HAP-1 (cell line): ENCODE measurements around the gene ITLN1.
"Not testable (repeated sequence)": the region's sequence is repeated elsewhere in the genome, so short reads cannot be mapped to it uniquely, and the experiment has no call there.

ENCODE experiments used
- DNase-seq, 2 experiments: peaks; one replicate each; pipeline ENCODE4 v3.0.0-alpha.2; 2016 to 2020; ENCODE audit warnings: low spot score in 2 of 2
- H3K27me3 ChIP-seq: fragments of 250-450 bp; sonication (Bioruptor Pico); 2 replicates; pipeline ENCODE4 v1.5.1; 2020; ENCODE audit warnings: low read depth, mild to moderate bottlenecking, moderate library complexity
- H3K36me3 ChIP-seq: fragments of 250-450 bp; sonication (Bioruptor Pico); replicated peaks from 2 replicates; pipeline ENCODE4 v1.5.1; 2020; ENCODE audit warnings: mild to moderate bottlenecking
- H3K4me1 ChIP-seq: fragments of 250-450 bp; sonication (Bioruptor Pico); 2 replicates; pipeline ENCODE4 v1.5.1; 2020; ENCODE audit warnings: mild to moderate bottlenecking
- H3K4me3 ChIP-seq: fragments of 250-450 bp; sonication (Bioruptor Pico); 2 replicates; pipeline ENCODE4 v1.5.1; 2020; ENCODE audit warnings: mild to moderate bottlenecking, moderate library complexity
- H3K9me3 ChIP-seq: fragments of 250-450 bp; sonication (Bioruptor Pico); 2 replicates; pipeline ENCODE4 v1.5.1; 2020; ENCODE audit warnings: mild to moderate bottlenecking, moderate library complexity
- in situ Hi-C: fragments of 300-500 bp; cut with MboI; formaldehyde crosslinking; loops from 3 replicates; pipeline ENCODE4 v1.14.3; 2020; ENCODE audit warnings: low sequenced_read_pairs, inconsistent platforms, mixed read lengths

Gene ITLN1

DNA sequence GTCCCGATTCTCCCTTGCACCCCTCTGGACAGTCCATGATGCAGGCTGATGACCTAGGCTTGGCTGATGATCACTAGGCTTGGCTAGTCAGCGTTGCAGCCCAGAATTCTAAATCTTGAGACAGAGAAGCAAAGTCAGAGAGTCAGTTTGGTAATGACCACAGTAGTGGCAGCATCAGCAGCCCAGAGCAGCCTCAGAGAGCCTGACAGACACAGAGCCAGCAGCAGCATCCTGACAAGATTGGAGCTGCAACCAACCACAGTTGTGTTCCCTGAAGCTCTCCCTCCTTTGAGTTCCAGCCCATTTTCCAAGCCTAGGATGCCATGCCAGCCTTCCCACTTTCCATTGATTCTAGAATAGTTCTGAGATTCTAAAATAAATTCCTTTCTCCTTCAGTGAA is 16.8 kb upstream of the ITLN1 start:
- no peak overlapping the region for H3K4me3 ChIP-seq
- H3K4me1 ChIP-seq: no peaks in the 10 kb centered on the region
- no peaks in the 10 kb centered on the region for H3K36me3 ChIP-seq
- peaks cover 7% of the 10 kb centered on the region; the same call in 1 of the 2 replicates for H3K27me3 ChIP-seq
- in situ Hi-C loops: no loop called here
- DNase-seq: no peak
- H3K9me3 ChIP-seq: 0 out of 2 replicates have a peak, but pooled peaks cover 3% of the 10 kb centered on the region

DNA sequence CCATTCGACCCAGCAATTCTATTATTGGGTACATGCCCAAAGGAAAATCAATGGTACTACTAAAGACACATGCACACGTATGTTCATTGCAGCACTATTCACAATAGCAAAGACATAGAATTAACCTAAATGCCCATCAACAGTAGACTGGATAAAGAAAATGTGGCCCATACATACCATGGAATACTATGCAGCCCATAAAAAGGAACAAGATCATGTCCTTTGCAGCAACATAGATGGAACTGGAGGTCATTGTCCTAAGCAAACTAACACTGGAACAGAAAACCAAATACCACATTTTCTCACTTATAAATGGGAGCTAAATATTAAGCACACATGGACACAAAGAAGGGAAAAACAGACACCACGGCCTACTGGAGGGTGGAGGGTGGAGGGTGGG is 15.7 kb upstream of the ITLN1 start:
- H3K9me3 ChIP-seq, H3K27me3 ChIP-seq, DNase-seq, in situ Hi-C loops, H3K36me3 ChIP-seq, H3K4me3 ChIP-seq, H3K4me1 ChIP-seq: not testable (repeated sequence)

DNA sequence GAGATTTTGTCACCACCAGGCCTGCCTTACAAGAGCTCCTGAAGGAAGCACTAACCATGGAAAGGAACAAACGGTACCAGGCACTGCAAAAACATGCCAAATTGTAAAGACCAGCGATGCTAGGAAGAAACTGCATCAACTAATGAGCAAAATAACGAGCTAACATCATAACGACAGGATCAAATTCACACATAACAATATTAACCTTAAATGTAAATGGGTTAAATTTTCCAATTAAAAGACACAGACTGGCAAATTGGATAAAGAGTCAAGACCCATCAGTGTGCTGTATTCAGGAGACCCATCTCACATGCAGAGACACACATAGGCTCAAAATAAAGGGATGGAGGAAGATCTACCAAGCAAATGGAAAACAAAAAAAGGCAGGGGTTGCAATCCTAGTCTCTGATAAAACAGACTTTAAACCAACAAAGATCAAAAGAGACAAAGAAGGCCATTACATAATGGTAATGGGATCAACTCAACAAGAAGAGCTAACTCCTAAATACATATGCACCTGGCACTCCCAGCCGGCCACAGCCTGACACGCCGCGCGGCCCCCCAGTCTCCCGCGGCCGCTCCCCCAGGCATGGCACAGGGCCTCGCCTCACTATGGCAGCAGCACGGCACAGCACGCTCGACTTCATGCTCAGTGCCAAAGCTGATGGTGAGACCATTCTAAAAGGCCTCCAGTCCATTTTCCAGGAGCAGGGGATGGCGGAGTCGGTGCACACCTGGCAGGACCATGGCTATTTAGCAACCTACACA is 9.6 kb upstream of the ITLN1 start:
- H3K36me3 ChIP-seq, H3K4me3 ChIP-seq, DNase-seq, H3K27me3 ChIP-seq, H3K4me1 ChIP-seq, H3K9me3 ChIP-seq, in situ Hi-C loops: not testable (repeated sequence)

DNA sequence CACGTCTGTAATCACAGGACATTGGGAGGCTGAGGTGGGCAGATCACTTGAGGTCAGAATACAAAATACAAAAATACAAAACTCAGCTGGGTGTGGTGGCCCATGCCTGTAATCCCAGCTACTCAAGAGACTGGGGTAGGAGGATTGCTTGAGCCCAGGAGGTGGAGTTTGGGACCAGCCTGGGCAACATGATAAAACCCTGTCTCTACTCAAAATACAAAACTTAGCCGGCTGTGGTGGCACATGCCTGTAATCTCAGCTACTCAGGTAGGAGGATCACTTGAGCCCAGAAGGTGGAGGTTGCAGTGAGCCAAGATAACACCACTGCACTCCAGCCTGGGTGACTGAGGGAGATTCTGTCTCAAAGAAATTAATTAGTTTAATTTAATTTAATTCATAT is 6.5 kb upstream of the ITLN1 start:
- in situ Hi-C loops: no loop called here
- DNase-seq: no peak

DNA sequence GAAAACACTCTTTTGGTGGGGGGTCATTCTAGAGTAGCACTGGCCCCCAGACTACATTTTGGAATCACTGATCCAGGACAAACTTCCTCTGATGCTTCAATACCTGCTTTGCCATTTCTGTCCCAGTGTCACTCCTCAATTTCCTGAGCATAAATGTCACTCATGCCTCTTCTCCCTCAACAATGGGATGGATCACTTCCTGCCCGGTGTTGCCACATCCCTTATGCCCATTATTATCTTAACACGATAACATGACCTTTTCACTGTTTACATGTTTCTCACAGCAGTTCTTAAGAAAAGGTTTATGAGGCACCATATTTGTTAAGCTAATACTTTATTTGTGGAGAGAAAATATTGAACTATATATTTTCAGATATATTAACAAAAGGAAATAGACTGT is 3.9 kb upstream of the ITLN1 start:
- Histone ChIP-seq H3K4me3 (no peak overlapping the region), H3K4me1 (no peaks in the 10 kb centered on the region), H3K9me3 (no peaks in the 10 kb centered on the region), H3K36me3 (no peaks in the 10 kb centered on the region), H3K27me3 (no peaks in the 10 kb centered on the region)
- in situ Hi-C loops: no loop called here
- no peak for DNase-seq

More for the DNA sequence above, 6.5 kb upstream of the ITLN1 start:
- no peak overlapping the region for H3K4me3 ChIP-seq
- no peaks in the 10 kb centered on the region for H3K27me3 ChIP-seq
- H3K4me1 ChIP-seq: no peaks in the 10 kb centered on the region
- H3K9me3 ChIP-seq: no peaks in the 10 kb centered on the region
- H3K36me3 ChIP-seq: no peaks in the 10 kb centered on the region

DNA sequence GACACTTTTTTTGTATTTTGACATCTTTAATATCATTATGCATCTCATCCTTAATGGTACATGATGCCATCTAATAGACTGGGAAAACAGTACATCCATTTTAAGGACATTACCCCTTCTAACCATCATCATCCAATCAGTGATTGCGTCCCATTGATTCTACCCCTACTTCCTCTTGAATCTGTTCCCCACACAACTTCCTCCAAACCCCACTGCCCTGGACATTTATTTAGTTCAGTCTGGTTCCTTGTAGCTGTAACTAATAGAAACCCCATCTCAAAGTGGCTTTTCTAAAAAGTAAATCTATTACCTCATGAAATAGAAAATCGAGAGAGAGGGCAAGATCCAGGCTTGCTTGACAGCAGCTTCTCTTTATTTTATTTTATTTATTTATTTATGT is 2.1 kb upstream of the ITLN1 start:
- no peaks in the 10 kb centered on the region for H3K4me1 ChIP-seq
- no peaks in the 10 kb centered on the region for H3K27me3 ChIP-seq
- in situ Hi-C loops: no loop called here
- H3K4me3 ChIP-seq: no peak overlapping the region
- no peaks in the 10 kb centered on the region for H3K36me3 ChIP-seq
- H3K9me3 ChIP-seq: no peaks in the 10 kb centered on the region
- no peak for DNase-seq

DNA sequence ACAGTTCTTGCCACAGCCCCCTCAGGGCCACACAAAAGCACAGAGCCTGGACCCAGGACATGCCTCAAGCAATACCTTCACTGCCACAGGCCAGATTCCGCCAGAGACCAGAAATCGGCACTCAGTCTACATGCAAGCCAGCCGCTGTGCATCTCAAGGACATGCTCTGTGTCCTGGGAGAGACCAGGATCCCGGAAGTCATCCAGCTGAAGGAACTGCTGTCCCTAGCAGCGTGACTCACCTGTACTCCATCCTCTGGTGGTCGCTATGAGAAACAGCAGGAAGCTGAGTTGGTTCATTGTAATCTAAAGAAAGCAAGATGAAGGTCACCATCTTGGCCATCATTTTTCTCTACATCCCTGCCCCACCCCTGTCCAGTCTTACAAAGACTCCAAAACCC is 401 bp downstream of the ITLN1 start:
- in situ Hi-C loops: no loop called here
- Histone ChIP-seq H3K4me3 (no peak overlapping the region), H3K4me1 (no peaks in the 10 kb centered on the region), H3K36me3 (no peaks in the 10 kb centered on the region), H3K9me3 (no peaks in the 10 kb centered on the region), H3K27me3 (no peaks in the 10 kb centered on the region)
- DNase-seq: no peak

DNA sequence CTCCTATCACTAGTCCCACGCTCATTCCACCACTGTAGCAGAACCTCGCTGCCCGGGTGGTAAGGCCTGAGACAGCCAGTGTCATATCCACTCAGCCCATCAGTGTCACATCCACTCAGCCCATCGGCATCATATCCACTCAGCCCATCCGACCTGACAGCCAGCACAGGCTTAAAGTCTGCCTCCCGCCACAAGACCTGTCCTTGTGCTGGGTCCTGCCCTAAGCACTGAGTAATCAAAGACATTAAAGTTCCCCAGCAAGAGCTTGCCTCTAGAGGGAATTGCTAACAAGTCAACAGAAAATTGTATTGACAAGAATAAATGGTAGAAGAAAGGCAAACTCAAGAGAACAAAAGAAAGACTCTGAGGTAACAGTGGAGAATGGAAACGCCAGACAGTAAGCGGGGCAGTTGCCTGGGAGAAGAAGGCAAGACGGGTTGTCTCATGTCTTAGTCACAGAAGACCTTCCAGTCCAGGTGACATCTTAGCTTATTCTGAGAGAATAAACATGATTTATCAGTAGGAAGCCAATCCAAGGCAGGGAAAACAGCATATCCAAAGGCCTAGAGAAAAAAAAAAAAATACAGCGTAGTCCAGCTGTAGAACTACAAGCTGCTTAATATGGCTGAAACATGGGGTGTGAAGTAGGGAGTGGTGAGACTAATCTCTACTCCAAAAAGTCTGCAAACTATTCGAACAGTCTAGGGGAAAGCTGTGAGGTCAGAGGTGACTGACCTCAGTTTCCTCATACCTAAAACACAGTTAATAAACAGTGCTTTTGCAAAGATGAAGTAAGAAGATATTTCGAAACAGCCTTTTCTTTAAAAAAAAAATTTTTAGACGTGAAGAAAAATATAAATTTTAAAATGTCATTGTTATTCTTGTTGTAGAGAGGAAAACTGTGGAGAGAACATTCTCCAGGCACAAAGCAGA is 1.1 kb downstream of the ITLN1 start:
- Histone ChIP-seq H3K9me3 (no peaks in the 10 kb centered on the region), H3K27me3 (no peaks in the 10 kb centered on the region), H3K4me1 (no peaks in the 10 kb centered on the region), H3K4me3 (no peak overlapping the region), H3K36me3 (no peaks in the 10 kb centered on the region)
- no peak for DNase-seq
- in situ Hi-C loops: no loop called here

DNA sequence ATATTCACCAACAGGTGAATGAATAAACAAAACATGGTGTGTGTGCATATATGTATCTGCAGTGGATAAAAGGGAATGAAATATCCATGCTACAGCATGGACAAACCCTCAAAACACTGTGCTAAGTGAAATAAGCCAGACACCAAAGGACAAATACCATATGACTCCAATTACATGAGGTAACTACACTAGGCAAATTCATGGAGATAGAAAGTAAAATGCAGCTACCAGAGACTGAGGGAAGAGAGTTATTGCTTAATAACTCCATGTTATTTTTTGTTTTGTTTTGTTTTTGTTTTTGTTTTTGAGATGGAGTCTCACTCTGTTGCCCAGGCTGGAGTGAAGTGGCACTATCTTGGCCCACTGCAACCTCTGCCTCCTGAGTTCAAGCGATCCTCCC is 2.4 kb downstream of the ITLN1 start:
- no peaks in the 10 kb centered on the region for H3K36me3 ChIP-seq
- DNase-seq: no peak
- no peaks in the 10 kb centered on the region for H3K9me3 ChIP-seq
- in situ Hi-C loops: no loop called here
- H3K4me1 ChIP-seq: no peaks in the 10 kb centered on the region
- no peaks in the 10 kb centered on the region for H3K27me3 ChIP-seq
- H3K4me3 ChIP-seq: no peak overlapping the region

DNA sequence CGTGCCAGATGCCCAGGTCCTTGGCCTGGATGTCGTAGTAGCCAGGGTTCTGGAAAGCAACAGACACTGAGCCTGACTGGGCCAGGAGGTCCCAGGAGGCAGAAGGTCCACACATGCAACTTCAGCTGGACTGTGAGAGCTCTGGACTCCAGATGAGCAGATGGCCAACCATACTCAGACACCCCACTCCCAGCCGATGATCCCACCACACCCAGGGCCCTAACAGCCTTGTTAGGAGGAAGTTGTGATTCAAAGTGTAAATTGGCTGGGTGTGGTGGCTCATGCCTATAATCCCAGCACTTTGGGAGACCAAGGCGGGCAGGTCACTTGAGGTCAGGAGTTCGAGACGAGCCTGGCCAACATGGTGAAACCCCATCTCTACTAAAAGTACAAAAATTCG is 3.7 kb downstream of the ITLN1 start:
- in situ Hi-C loops: not testable (repeated sequence)

DNA sequence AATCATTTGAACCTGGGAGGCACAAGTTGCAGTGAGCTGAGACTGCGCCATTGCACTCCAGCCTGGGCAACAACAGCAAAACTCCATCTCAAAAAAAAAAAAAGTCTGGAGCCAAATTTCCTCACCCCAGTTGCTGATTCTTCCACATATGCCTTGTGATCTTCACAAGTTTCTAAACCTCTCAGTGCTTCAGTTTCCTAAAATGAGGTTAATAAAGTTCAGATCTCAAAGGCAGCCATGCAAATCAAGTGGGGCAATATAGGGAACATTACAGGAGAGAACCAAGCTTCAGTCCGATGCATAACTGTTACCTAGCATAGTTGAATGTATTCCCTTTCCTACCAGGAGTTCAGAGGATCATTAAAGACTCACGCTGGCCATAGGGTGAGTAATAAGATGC is 4.8 kb downstream of the ITLN1 start:
- Histone ChIP-seq H3K4me3 (no peak overlapping the region), H3K9me3 (no peaks in the 10 kb centered on the region), H3K4me1 (no peaks in the 10 kb centered on the region), H3K27me3 (no peaks in the 10 kb centered on the region), H3K36me3 (no peaks in the 10 kb centered on the region)
- in situ Hi-C loops: no loop called here
- no peak for DNase-seq

More for the DNA sequence above, 3.7 kb downstream of the ITLN1 start:
- not testable (repeated sequence) for H3K4me3 ChIP-seq, H3K9me3 ChIP-seq, H3K4me1 ChIP-seq, H3K36me3 ChIP-seq, H3K27me3 ChIP-seq, DNase-seq

DNA sequence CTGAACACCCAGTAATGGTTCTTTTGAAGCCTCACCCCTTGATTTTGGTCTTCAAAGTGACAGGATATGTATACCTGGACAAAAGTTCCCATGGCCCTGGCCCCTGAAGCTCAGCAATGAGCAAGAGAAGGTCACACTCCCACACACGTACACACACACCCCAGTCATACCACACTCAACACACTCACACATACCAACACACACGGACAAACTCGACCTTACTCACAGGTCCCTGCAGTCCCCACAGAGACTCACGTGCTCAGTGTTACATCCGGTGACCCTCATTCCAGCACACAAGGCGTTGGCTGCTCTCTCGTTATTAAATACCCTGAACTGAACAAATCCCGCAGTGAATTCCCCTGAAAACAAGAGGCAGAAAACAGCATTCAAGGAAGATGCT is 5.9 kb downstream of the ITLN1 start:
- Histone ChIP-seq H3K9me3 (no peaks in the 10 kb centered on the region), H3K4me3 (no peak overlapping the region), H3K27me3 (no peaks in the 10 kb centered on the region), H3K4me1 (no peaks in the 10 kb centered on the region), H3K36me3 (no peaks in the 10 kb centered on the region)
- DNase-seq: no peak
- in situ Hi-C loops: no loop called here

DNA sequence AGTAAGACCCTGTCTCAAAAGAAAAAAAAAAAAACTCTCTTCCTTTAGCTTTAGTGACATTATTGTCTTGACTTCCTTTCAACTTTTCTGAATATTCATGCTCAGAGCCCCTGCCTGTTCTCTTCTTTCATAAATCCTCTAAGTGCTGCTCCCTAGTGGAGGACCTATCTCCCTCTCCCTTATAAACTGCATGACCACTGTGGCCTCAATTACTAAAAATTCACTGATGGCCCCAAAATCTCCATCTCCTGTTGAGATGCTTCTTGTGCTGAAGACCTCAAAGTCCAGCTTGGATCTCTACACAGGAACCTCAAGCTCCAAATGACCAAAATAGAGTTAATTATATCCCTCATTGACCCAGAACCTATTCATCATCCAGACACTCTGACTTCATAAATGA is 7.8 kb downstream of the ITLN1 start:
- in situ Hi-C loops: no loop called here
- peak in 1 of 2 experiments; percentile 15 for DNase-seq
- Histone ChIP-seq H3K9me3 (no peaks in the 10 kb centered on the region), H3K4me1 (no peaks in the 10 kb centered on the region), H3K4me3 (no peak overlapping the region), H3K27me3 (no peaks in the 10 kb centered on the region), H3K36me3 (no peaks in the 10 kb centered on the region)

DNA sequence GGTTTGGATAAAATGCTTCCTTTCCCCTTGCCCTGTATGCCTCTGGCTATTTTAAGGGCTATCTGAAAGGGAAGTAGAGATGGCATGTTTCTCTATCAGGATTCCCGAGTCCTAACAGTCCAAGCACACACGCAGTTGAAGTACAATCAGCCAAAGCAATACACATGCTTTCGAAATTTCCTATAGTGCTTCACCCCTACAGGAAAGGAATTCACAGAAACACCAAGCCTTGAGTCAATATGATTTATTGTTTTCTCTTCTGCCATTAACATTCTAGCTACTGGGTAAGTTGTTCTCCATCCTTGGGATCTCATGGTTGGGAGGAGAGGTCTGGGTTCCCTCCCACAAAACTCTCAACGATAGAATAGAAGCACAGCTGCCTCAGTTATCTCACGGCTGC is 8.7 kb downstream of the ITLN1 start:
- DNase-seq: no peak
- in situ Hi-C loops: no loop called here

More for the DNA sequence above, 8.7 kb downstream of the ITLN1 start:
- Histone ChIP-seq H3K4me3 (no peak overlapping the region), H3K4me1 (no peaks in the 10 kb centered on the region), H3K9me3 (no peaks in the 10 kb centered on the region), H3K36me3 (no peaks in the 10 kb centered on the region), H3K27me3 (no peaks in the 10 kb centered on the region)
